Measurements from ENCODE around the gene SFSWAP.
A peak's percentile ranks its signal among the peaks of the same experiment; 100 is the strongest.
"Not testable (repeated sequence)": the region's sequence is repeated elsewhere in the genome, so short reads cannot be mapped to it uniquely, and the experiment has no call there.

The SFSWAP gene

GRCh38 chr12:131735153-131735456 lies 24.2 kb downstream of the SFSWAP start:
- peak in 1 of 56 donors; percentile 23 for DNase-seq

GRCh38 chr12:131735476-131736445 lies 24.9 kb downstream of the SFSWAP start:
- peak in 9 of 56 donors; percentile 11 to 46 (median 27) for DNase-seq

GRCh38 chr12:131736446-131737149 lies 25.7 kb downstream of the SFSWAP start:
- no peak for DNase-seq

GRCh38 chr12:131737150-131737827 lies 26.4 kb downstream of the SFSWAP start:
- DNase-seq, result no peak

GRCh38 chr12:131738196-131738595 lies 27.3 kb downstream of the SFSWAP start:
- no peak for DNase-seq

- no peak for DNase-seq
Observed at GRCh38 chr12:131740626-131741025, 29.7 kb downstream of the SFSWAP start.

GRCh38 chr12:131742761-131743160 lies 31.9 kb downstream of the SFSWAP start:
- DNase-seq, result not testable (repeated sequence)

- not testable (repeated sequence) for DNase-seq
Observed at GRCh38 chr12:131743410-131743809, 32.5 kb downstream of the SFSWAP start.

- DNase-seq, result not testable (repeated sequence)
Observed at GRCh38 chr12:131743880-131744279, 33.0 kb downstream of the SFSWAP start.

- not testable (repeated sequence) for DNase-seq
Observed at GRCh38 chr12:131744675-131745074, 33.8 kb downstream of the SFSWAP start.

- no peak for DNase-seq
Observed at GRCh38 chr12:131745706-131746105, 34.8 kb downstream of the SFSWAP start.

GRCh38 chr12:131747276-131748177 lies 36.6 kb downstream of the SFSWAP start:
- DNase-seq, result no peak

GRCh38 chr12:131749618-131750315 lies 38.9 kb downstream of the SFSWAP start:
- peak in 2 of 56 donors; percentile 10 to 17 for DNase-seq

- DNase-seq, result no peak
Observed at GRCh38 chr12:131751335-131751734, 40.4 kb downstream of the SFSWAP start.

- no peak for DNase-seq
Observed at GRCh38 chr12:131752451-131752850, 41.6 kb downstream of the SFSWAP start.

GRCh38 chr12:131753005-131753404 lies 42.1 kb downstream of the SFSWAP start:
- DNase-seq, result no peak

GRCh38 chr12:131753757-131754156 lies 42.9 kb downstream of the SFSWAP start:
- no peak for DNase-seq

- no peak for DNase-seq
Observed at GRCh38 chr12:131754184-131754583, 43.3 kb downstream of the SFSWAP start.

GRCh38 chr12:131755305-131756113 lies 44.6 kb downstream of the SFSWAP start:
- DNase-seq, result no peak
